Natural killer cell (primary cell): ENCODE measurements around the gene MRPL52. TPM values are rescaled to one million over a fixed set of nuclear protein-coding genes. Genes with fewer than 3 reads are reported as not detected.

Experiments used
- ATAC-seq, 3 donors: fragments of 150-1000 bp in 2 of 3; fragments of 200-7000 bp in 1 of 3; cut with Tn5 transposase; 1 replicate in 1 of 3; 2 replicates in 2 of 3; pipeline ENCODE4 v1.10.0; 2021; ENCODE audit warnings: mild to moderate bottlenecking in 2 of 3, moderate library complexity in 2 of 3
- DNase-seq, 2 donors: peaks; one replicate each; pipeline versions ENCODE4 v3.0.0 to v3.0.0-alpha.2; 2013 to 2021; ENCODE audit warnings: mixed read lengths in 1 of 2
- H3K27ac ChIP-seq: one replicate; pipeline ENCODE4 v1.5.1; 2013; ENCODE audit warnings: mild to moderate bottlenecking, low read length
- H3K27me3 ChIP-seq: one replicate; pipeline ENCODE4 v1.6.1; 2013; ENCODE audit warnings: low read length; ENCODE audit not compliant: control insufficient read depth, insufficient read depth
- H3K36me3 ChIP-seq: one replicate; pipeline ENCODE4 v1.6.1; 2013; ENCODE audit warnings: low read length; ENCODE audit not compliant: control insufficient read depth, insufficient read depth
- H3K4me1 ChIP-seq: one replicate; pipeline ENCODE4 v1.6.1; 2013; ENCODE audit warnings: low read length; ENCODE audit not compliant: control insufficient read depth, insufficient read depth
- H3K4me3 ChIP-seq: one replicate; pipeline ENCODE4 v1.5.1; 2013; ENCODE audit warnings: low read length
- H3K9me3 ChIP-seq: one replicate; pipeline ENCODE4 v1.6.1; 2013; ENCODE audit warnings: low read length; ENCODE audit not compliant: control insufficient read depth, insufficient read depth
- H3K27ac Mint-ChIP-seq, 2 donors: one replicate each; pipeline ENCODE4 v1.8.0; 2022; ENCODE audit warnings: mild to moderate bottlenecking in 2 of 2, mixed read lengths in 2 of 2, moderate library complexity in 1 of 2
- H3K27me3 Mint-ChIP-seq, 2 donors: one replicate each; pipeline ENCODE4 v1.8.0; 2022; ENCODE audit warnings: low read depth in 2 of 2, mixed read lengths in 2 of 2
- H3K36me3 Mint-ChIP-seq: one replicate; pipeline ENCODE4 v1.8.0; 2022; ENCODE audit warnings: mixed read lengths
- H3K4me1 Mint-ChIP-seq, 2 donors: one replicate each; pipeline ENCODE4 v1.8.0; 2022; ENCODE audit warnings: mixed read lengths in 2 of 2
- H3K4me3 Mint-ChIP-seq: one replicate; pipeline ENCODE4 v1.8.0; 2022; ENCODE audit warnings: mild to moderate bottlenecking, moderate library complexity, mixed read lengths
- H3K9me3 Mint-ChIP-seq, 2 donors: one replicate each; pipeline ENCODE4 v1.8.0; 2022; ENCODE audit warnings: mixed read lengths in 2 of 2
- CTCF ChIP-seq: fragments of 200-600 bp; IDR thresholded peaks from one replicate; pipeline ENCODE4 v1.8.0; 2022; ENCODE audit warnings: antibody characterized with exemption
- WGBS: methylation state at CpG from one replicate; pipeline ENCODE4 v1.1.7; 2013; ENCODE audit warnings: missing lambda C conversion rate; ENCODE audit not compliant: insufficient coverage; 5-methylcytosine and 5-hydroxymethylcytosine counted together
- intact Hi-C: fragments of 100-400 bp; cut with micrococcal nuclease; formaldehyde crosslinking; loops from one replicate; pipeline ENCODE4 v1.14.2; 2022
- total RNA-seq, 4 donors: library from RNA; stranded (reverse); fragments of 120-200 nt in 1 of 4; gene quantifications; one replicate each; pipeline versions ENCODE4 v1.2.3 to v1.2.4, GENCODE V29; 2013 to 2022

Gene MRPL52
- total RNA-seq, 3 donors from 2014 or later (not counting 1 experiment from before 2014, with no cell fraction given) = 40.5 to 42.0 (median 41.6) TPM

GRCh38 chr14:22814941-22815713 is 14.6 kb upstream of the MRPL52 start, which contains the start of gene SLC7A7:
Gene SLC7A7 (minus strand): TSS chr14:22815435. CDS start chr14:22813398, 2,037 bp downstream.
- DNase-seq (no peak), ATAC-seq (no peak)
- no peak for TF ChIP-seq CTCF
- no peak within 1 kb of the TSS for H3K4me3 Mint-ChIP-seq
- peaks cover 0 to 4% of the 10 kb centered on the region in 2 donors for H3K4me1 Mint-ChIP-seq
- Histone ChIP-seq H3K9me3 (no peaks in the 10 kb centered on the region), H3K36me3 (no peaks in the 10 kb centered on the region), H3K4me1 (peaks cover 17% of the 10 kb centered on the region), H3K27me3 (no peaks in the 10 kb centered on the region), H3K27ac (peak within 1 kb of the TSS; percentile 4), H3K4me3 (no peak within 1 kb of the TSS)
- peak within 1 kb of the TSS in 1 of 2 donors; percentile 4 for H3K27ac Mint-ChIP-seq
- no peaks in the 10 kb centered on the region for H3K9me3 Mint-ChIP-seq
- no peaks in the 10 kb centered on the region for H3K36me3 Mint-ChIP-seq
- 84% methylated on average over 10 of the region's 10 CpGs for WGBS
- intact Hi-C loops = no loop called here
- peaks cover 13 to 19% of the 10 kb centered on the region in 2 donors for H3K27me3 Mint-ChIP-seq

GRCh38 chr14:22819151-22819988 is 10.3 kb upstream of the MRPL52 start:
- intact Hi-C loops = no loop called here
- DNase-seq = no peak
- H3K4me3 Mint-ChIP-seq = no peak overlapping the region
- Histone ChIP-seq H3K4me1 (peaks cover 25% of the 10 kb centered on the region), H3K4me3 (no peak overlapping the region), H3K9me3 (no peaks in the 10 kb centered on the region), H3K27me3 (peaks cover 9% of the 10 kb centered on the region), H3K36me3 (no peaks in the 10 kb centered on the region), H3K27ac (no peak overlapping the region)
- 17% methylated on average over 9 of the region's 10 CpGs for WGBS
- no peak for TF ChIP-seq CTCF
- no peak for ATAC-seq
- H3K9me3 Mint-ChIP-seq = no peaks in the 10 kb centered on the region
- H3K4me1 Mint-ChIP-seq = peaks cover 7 to 14% of the 10 kb centered on the region in 2 donors
- no peaks in the 10 kb centered on the region for H3K36me3 Mint-ChIP-seq
- no peak overlapping the region for H3K27ac Mint-ChIP-seq
- peaks cover 24 to 39% of the 10 kb centered on the region in 2 donors for H3K27me3 Mint-ChIP-seq

- no peak overlapping the region for H3K27ac ChIP-seq
- Mint-ChIP-seq H3K27me3 (peaks cover 28 to 43% of the 10 kb centered on the region in 2 donors), H3K4me3 (no peak overlapping the region), H3K9me3 (no peaks in the 10 kb centered on the region), H3K27ac (no peak overlapping the region), H3K36me3 (no peaks in the 10 kb centered on the region), H3K4me1 (peaks cover 7 to 14% of the 10 kb centered on the region in 2 donors)
- peaks cover 17% of the 10 kb centered on the region for H3K4me1 ChIP-seq
- TF ChIP-seq CTCF = no peak
- no peak for ATAC-seq
- no peaks in the 10 kb centered on the region for H3K36me3 ChIP-seq
- DNase-seq = no peak
- no peak overlapping the region for H3K4me3 ChIP-seq
- H3K27me3 ChIP-seq = peaks cover 9% of the 10 kb centered on the region
- no peaks in the 10 kb centered on the region for H3K9me3 ChIP-seq
- intact Hi-C loops = loop anchor here (5.0 kb wide), 1 partner anchor 162 kb away; the partner anchor contains the start of gene AJUBA
- 100% methylated on average over 1 of the region's 1 CpG for WGBS
Observed at GRCh38 chr14:22820731-22821130, 9.0 kb upstream of the MRPL52 start.
